PC-9 (cell line): Measurements from ENCODE around the gene RBM15. TPM values are rescaled to one million over a fixed set of nuclear protein-coding genes. Genes with fewer than 3 reads are reported as not detected.

Source experiments
- BruUV-seq: library from RNA; stranded (reverse); fragments of 400-500 nt; replicated peaks from 2 replicates; lab custom pipeline; 2021; lab: Mats Ljungman, UMichigan
- CTCF ChIA-PET: fragments of 300-600 bp; sonication (Branson Sonifier 250); formaldehyde crosslinking; loops from one replicate; lab custom pipeline; 2022; ENCODE audit warnings: antibody characterized with exemption; lab: Charles Lee
- POLR2A ChIA-PET: fragments of 300-600 bp; sonication (Branson Sonifier 250); formaldehyde crosslinking; loops from one replicate; lab custom pipeline; 2022; ENCODE audit warnings: antibody characterized with exemption; ENCODE audit not compliant: unreplicated experiment; lab: Charles Lee
- DNase-seq, 2 experiments: peaks; one replicate each; pipeline versions ENCODE4 v3.0.0 to v3.0.0-alpha.2; 2015 to 2022; ENCODE audit warnings: mixed read lengths in 1 of 2
- H2AFZ ChIP-seq: fragments of 200-600 bp; sonication (generic); 2 replicates; pipeline ENCODE4 v1.8.1; 2017; ENCODE audit warnings: antibody characterized with exemption
- H3F3A ChIP-seq: fragments of 200-600 bp; sonication (generic); 2 replicates; pipeline ENCODE4 v1.8.1; 2017; ENCODE audit warnings: antibody characterized with exemption, mild to moderate bottlenecking, low read depth; ENCODE audit not compliant: insufficient read depth
- H3K27ac ChIP-seq: fragments of 200-600 bp; sonication (generic); 2 replicates; pipeline ENCODE4 v1.6.1; 2016; ENCODE audit warnings: mixed run types
- H3K27me3 ChIP-seq: fragments of 200-600 bp; sonication (generic); 2 replicates; pipeline ENCODE4 v1.6.1; 2016; ENCODE audit warnings: low read depth, mixed run types; ENCODE audit not compliant: insufficient read depth
- H3K36me3 ChIP-seq: fragments of 200-600 bp; sonication (generic); 2 replicates; pipeline ENCODE4 v1.6.1; 2016; ENCODE audit warnings: low read depth, mixed run types
- H3K4me1 ChIP-seq: fragments of 200-600 bp; sonication (generic); replicated peaks from 2 replicates; pipeline ENCODE4 v1.6.1; 2016; ENCODE audit warnings: mixed run types; ENCODE audit not compliant: insufficient read depth
- H3K4me2 ChIP-seq: fragments of 200-600 bp; sonication (generic); 2 replicates; pipeline ENCODE4 v1.6.1; 2017; ENCODE audit warnings: mixed run types
- H3K4me3 ChIP-seq: fragments of 200-600 bp; sonication (generic); 2 replicates; pipeline ENCODE4 v1.6.1; 2016; ENCODE audit warnings: mixed run types
- H3K79me2 ChIP-seq: fragments of 200-600 bp; sonication (generic); 2 replicates; pipeline ENCODE4 v1.6.1; 2017; ENCODE audit warnings: low read depth, mixed run types
- H3K9me2 ChIP-seq: fragments of 200-600 bp; sonication (generic); 2 replicates; pipeline ENCODE4 v1.8.1; 2017; ENCODE audit warnings: mild to moderate bottlenecking; ENCODE audit not compliant: insufficient read depth
- H3K9me3 ChIP-seq: fragments of 200-600 bp; sonication (generic); 2 replicates; pipeline ENCODE4 v1.8.1; 2016; ENCODE audit warnings: low read depth; ENCODE audit not compliant: insufficient read depth
- H4K20me1 ChIP-seq: fragments of 200-600 bp; sonication (generic); 2 replicates; pipeline ENCODE4 v1.8.1; 2017; ENCODE audit not compliant: insufficient read depth
- CTCF ChIP-seq: fragments of 200-600 bp; sonication (generic); conservative IDR thresholded peaks from 2 replicates; pipeline ENCODE4 v1.6.1; 2017; ENCODE audit warnings: mixed run types, antibody characterized with exemption, mild to moderate bottlenecking, moderate library complexity
- EZH2 ChIP-seq: fragments of 200-600 bp; sonication (generic); IDR thresholded peaks from 2 replicates; pipeline ENCODE4 v1.8.0; 2017; ENCODE audit warnings: antibody characterized with exemption, low read depth
- intact Hi-C: fragments of 100-400 bp; cut with micrococcal nuclease; formaldehyde crosslinking; loops from one replicate; pipeline ENCODE4 v1.10.0; 2022; ENCODE audit not compliant: unreplicated experiment
- total RNA-seq: library from RNA; stranded (reverse); gene quantifications from 2 replicates; pipeline ENCODE4 v1.2.3, GENCODE V29; 2021

Gene RBM15
- total RNA-seq, 1 experiment from 2014 or later: 43.1 TPM

- BruUV-seq: no TSS peak
- Histone ChIP-seq H3F3A (peaks cover 20% of the 10 kb centered on the region), H3K36me3 (peaks cover 52% of the 10 kb centered on the region), H3K27ac (no peak overlapping the region), H3K9me3 (no peaks in the 10 kb centered on the region), H3K9me2 (no peaks in the 10 kb centered on the region), H3K79me2 (peaks cover 76% of the 10 kb centered on the region), H3K4me3 (peak overlapping the region; percentile 77; the same call in 1 of the 2 replicates), H2AFZ (no peak overlapping the region), H4K20me1 (peaks cover 71% of the 10 kb centered on the region), H3K4me2 (peak overlapping the region; percentile 91), H3K4me1 (peaks cover 67% of the 10 kb centered on the region), H3K27me3 (no peaks in the 10 kb centered on the region)
- TF ChIP-seq EZH2 (no peak), CTCF (no peak)
- ChIA-PET CTCF (no interaction called here), POLR2A (no interaction called here)
- no peak for DNase-seq
- intact Hi-C loops: no loop called here
Measured at GRCh38 chr1:110341872-110342331, 2.7 kb downstream of the RBM15 start.

GRCh38 chr1:110343249-110343648, 4.1 kb downstream of the RBM15 start:
- Histone ChIP-seq H2AFZ (no peak overlapping the region), H3K9me2 (no peaks in the 10 kb centered on the region), H3K4me2 (peak overlapping the region; percentile 91), H3K27me3 (no peaks in the 10 kb centered on the region), H3K36me3 (peaks cover 64% of the 10 kb centered on the region), H3K79me2 (peaks cover 90% of the 10 kb centered on the region), H3K9me3 (no peaks in the 10 kb centered on the region), H3K27ac (0 out of 2 replicates have a peak overlapping the region, but pooled peaks have one; percentile 10), H3F3A (peaks cover 9% of the 10 kb centered on the region; the same call in 1 of the 2 replicates), H3K4me3 (peak overlapping the region; percentile 77), H3K4me1 (peaks cover 76% of the 10 kb centered on the region), H4K20me1 (peaks cover 82% of the 10 kb centered on the region)
- intact Hi-C loops: no loop called here
- TF ChIP-seq CTCF: no peak
- TF ChIP-seq EZH2: no peak
- ChIA-PET POLR2A (no interaction called here), CTCF (interaction anchor here (0.7 kb wide), 1 partner anchor 10 kb away, joined by 12 read pairs; no protein-coding TSS in a partner anchor)
- no peak for DNase-seq
- no TSS peak for BruUV-seq

GRCh38 chr1:110344152-110344551, 5.0 kb downstream of the RBM15 start:
- no peaks in the 10 kb centered on the region for H3K9me2 ChIP-seq
- H4K20me1 ChIP-seq: peaks cover 90% of the 10 kb centered on the region
- no TSS peak for BruUV-seq
- H2AFZ ChIP-seq: no peak overlapping the region
- no peak overlapping the region for H3K27ac ChIP-seq
- intact Hi-C loops: no loop called here
- H3K9me3 ChIP-seq: no peaks in the 10 kb centered on the region
- POLR2A ChIA-PET: interaction anchor here (0.6 kb wide), 1 partner anchor 134 kb away, joined by 3 read pairs; no protein-coding TSS in a partner anchor
- peak overlapping the region; percentile 91 for H3K4me2 ChIP-seq
- TF ChIP-seq CTCF (no peak), EZH2 (no peak)
- H3F3A ChIP-seq: peaks cover 6% of the 10 kb centered on the region; the same call in 1 of the 2 replicates
- no peak for DNase-seq
- peaks cover 85% of the 10 kb centered on the region for H3K4me1 ChIP-seq
- H3K4me3 ChIP-seq: peak overlapping the region; percentile 77; the same call in 1 of the 2 replicates
- CTCF ChIA-PET: no interaction called here
- H3K27me3 ChIP-seq: no peaks in the 10 kb centered on the region
- peaks cover 99% of the 10 kb centered on the region for H3K79me2 ChIP-seq
- H3K36me3 ChIP-seq: peaks cover 71% of the 10 kb centered on the region
